GM12891 (cell line): ENCODE measurements around the gene SPACA1.

Experiments used
- POLR2A ChIP-seq: IDR thresholded peaks from 2 replicates; pipeline ENCODE4 v1.6.1; 2011; ENCODE audit warnings: low read depth, low read length, control low read depth
- POLR2AphosphoS5 ChIP-seq: IDR thresholded peaks from 2 replicates; pipeline ENCODE4 v1.6.1; 2011; ENCODE audit warnings: low read depth, low read length, control low read depth

GRCh38 chr6:88008411-88008810 is 39.2 kb upstream of the SPACA1 start:
- TF ChIP-seq POLR2AphosphoS5 (no peak), POLR2A (no peak)
